ENCODE results near the gene TMEM53.
A peak's percentile ranks its signal among the peaks of the same experiment; 100 is the strongest.

DNA sequence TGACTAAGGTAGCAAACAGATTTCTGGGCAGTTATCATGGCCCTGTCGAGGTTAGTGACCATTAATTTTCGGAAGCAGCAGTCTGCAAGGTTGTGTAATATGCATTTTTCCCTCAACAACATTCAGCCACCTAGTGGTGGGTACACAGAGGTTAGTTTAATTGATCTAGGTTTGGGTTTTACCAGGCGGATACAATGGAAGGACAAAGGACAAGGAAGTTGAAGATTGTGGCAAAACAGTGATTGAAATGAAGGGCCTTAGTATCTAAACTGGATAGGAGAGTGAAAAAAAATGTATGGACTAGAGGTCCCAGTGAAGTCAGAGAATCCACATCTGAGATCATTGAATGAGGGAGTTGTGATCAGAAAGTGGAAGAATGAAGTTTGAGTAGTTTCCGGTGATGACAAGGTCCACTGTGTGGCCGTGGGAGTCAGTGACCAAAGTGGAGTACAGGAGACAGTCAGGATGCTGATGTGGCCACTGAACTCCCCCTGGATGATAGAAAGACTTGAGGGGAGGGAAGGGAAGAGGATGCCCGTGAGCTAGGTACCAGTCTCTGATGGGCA is 3.0 kb upstream of the TMEM53 start:
- TF ChIP-seq ZNF558 (tag by site-specific recombination; IDR thresholded peaks at IDR 0.05) (no peak), YY1 (tag by site-specific recombination; IDR thresholded peaks at IDR 0.05) (no peak), KLF7 (tag by site-specific recombination; IDR thresholded peaks at IDR 0.05; ENCODE audit: borderline replicate concordance) (no peak), ZNF138 (tag by site-specific recombination; IDR thresholded peaks at IDR 0.05; ENCODE audit: borderline replicate concordance) (no peak)
- TF ChIP-seq, protein P1, sequence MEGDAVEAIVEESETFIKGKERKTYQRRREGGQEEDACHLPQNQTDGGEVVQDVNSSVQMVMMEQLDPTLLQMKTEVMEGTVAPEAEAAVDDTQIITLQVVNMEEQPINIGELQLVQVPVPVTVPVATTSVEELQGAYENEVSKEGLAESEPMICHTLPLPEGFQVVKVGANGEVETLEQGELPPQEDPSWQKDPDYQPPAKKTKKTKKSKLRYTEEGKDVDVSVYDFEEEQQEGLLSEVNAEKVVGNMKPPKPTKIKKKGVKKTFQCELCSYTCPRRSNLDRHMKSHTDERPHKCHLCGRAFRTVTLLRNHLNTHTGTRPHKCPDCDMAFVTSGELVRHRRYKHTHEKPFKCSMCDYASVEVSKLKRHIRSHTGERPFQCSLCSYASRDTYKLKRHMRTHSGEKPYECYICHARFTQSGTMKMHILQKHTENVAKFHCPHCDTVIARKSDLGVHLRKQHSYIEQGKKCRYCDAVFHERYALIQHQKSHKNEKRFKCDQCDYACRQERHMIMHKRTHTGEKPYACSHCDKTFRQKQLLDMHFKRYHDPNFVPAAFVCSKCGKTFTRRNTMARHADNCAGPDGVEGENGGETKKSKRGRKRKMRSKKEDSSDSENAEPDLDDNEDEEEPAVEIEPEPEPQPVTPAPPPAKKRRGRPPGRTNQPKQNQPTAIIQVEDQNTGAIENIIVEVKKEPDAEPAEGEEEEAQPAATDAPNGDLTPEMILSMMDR (tag by site-specific recombination; IDR thresholded peaks at IDR 0.05): peak; percentile 21; the same call in 1 of the 2 replicates
- TF ChIP-seq, protein P2, sequence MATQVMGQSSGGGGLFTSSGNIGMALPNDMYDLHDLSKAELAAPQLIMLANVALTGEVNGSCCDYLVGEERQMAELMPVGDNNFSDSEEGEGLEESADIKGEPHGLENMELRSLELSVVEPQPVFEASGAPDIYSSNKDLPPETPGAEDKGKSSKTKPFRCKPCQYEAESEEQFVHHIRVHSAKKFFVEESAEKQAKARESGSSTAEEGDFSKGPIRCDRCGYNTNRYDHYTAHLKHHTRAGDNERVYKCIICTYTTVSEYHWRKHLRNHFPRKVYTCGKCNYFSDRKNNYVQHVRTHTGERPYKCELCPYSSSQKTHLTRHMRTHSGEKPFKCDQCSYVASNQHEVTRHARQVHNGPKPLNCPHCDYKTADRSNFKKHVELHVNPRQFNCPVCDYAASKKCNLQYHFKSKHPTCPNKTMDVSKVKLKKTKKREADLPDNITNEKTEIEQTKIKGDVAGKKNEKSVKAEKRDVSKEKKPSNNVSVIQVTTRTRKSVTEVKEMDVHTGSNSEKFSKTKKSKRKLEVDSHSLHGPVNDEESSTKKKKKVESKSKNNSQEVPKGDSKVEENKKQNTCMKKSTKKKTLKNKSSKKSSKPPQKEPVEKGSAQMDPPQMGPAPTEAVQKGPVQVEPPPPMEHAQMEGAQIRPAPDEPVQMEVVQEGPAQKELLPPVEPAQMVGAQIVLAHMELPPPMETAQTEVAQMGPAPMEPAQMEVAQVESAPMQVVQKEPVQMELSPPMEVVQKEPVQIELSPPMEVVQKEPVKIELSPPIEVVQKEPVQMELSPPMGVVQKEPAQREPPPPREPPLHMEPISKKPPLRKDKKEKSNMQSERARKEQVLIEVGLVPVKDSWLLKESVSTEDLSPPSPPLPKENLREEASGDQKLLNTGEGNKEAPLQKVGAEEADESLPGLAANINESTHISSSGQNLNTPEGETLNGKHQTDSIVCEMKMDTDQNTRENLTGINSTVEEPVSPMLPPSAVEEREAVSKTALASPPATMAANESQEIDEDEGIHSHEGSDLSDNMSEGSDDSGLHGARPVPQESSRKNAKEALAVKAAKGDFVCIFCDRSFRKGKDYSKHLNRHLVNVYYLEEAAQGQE (tag by site-specific recombination; IDR thresholded peaks at IDR 0.05): no peak

All from HEK293 (cell line).